GM23248 (cell line): ENCODE data around the gene SPEM2.

Source experiments
- EZH2 ChIP-seq: fragments of 200-600 bp; sonication (generic); IDR thresholded peaks from 2 replicates; pipeline ENCODE4 v1.6.1; 2018; ENCODE audit warnings: antibody characterized with exemption, mild to moderate bottlenecking; ENCODE audit not compliant: insufficient read depth, poor library complexity, severe bottlenecking
- EZH2phosphoT487 ChIP-seq: fragments of 200-600 bp; sonication (generic); IDR thresholded peaks from 2 replicates; pipeline ENCODE4 v1.6.1; 2018; ENCODE audit warnings: antibody characterized with exemption, moderate library complexity, mild to moderate bottlenecking, low read depth; ENCODE audit not compliant: insufficient read depth

DNA sequence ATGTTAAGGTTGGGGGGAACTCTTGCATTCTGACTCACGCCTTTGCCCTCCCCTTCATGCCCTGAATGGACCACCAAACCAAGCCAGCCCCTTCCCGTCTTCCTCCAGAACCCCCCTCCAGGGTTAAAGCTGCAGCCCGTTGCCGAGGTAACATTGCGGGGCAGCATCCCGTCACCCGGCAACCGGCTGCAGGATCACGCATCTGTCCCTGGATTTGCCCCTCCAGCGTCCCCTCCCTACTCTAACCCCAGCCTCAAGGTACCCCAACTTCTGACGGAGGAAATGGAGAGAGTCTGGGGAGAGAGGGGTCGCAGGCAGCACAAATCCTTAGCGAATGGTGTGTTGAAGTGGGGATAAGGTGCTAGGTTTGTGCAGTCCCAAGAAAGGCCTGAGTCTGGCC, 18.3 kb upstream of the SPEM2 start:
- TF ChIP-seq EZH2 (no peak), EZH2phosphoT487 (no peak)
